Mesodermal cell (in vitro differentiated cells): ENCODE data around the gene EP400.
"Not testable (repeated sequence)": the region's sequence is repeated elsewhere in the genome, so short reads cannot be mapped to it uniquely, and the experiment has no call there.

Experiments
- H3K27ac ChIP-seq: 2 replicates; pipeline ENCODE4 v1.7.0; 2013; ENCODE audit warnings: mild to moderate bottlenecking, low read depth, low read length, moderate library complexity; ENCODE audit not compliant: severe bottlenecking
- H3K36me3 ChIP-seq: 2 replicates; pipeline ENCODE4 v1.7.1; 2013; ENCODE audit warnings: mild to moderate bottlenecking, low read length, moderate library complexity; ENCODE audit not compliant: control insufficient read depth, insufficient read depth
- H3K4me1 ChIP-seq: one replicate; pipeline ENCODE4 v1.7.1; 2013; ENCODE audit warnings: mild to moderate bottlenecking, low read length; ENCODE audit not compliant: insufficient read depth, control insufficient read depth, poor library complexity, severe bottlenecking
- H3K4me3 ChIP-seq: 2 replicates; pipeline ENCODE4 v1.7.0; 2013; ENCODE audit warnings: low read length, control low read depth, mild to moderate bottlenecking; ENCODE audit not compliant: insufficient read depth, poor library complexity, severe bottlenecking; ENCODE audit errors: extremely low read depth
- H3K9me3 ChIP-seq: 2 replicates; pipeline ENCODE4 v1.7.1; 2013; ENCODE audit warnings: mild to moderate bottlenecking, low read length, moderate library complexity; ENCODE audit not compliant: control insufficient read depth
- WGBS, 2 experiments: methylation state at CpG; one replicate each; pipeline ENCODE4 v1.1.5; 2013; ENCODE audit warnings: missing lambda C conversion rate in 2 of 2; ENCODE audit not compliant: insufficient coverage in 2 of 2; 5-methylcytosine and 5-hydroxymethylcytosine counted together

EP400 gene

GRCh38 chr12:132102297-132102696 lies 152.6 kb downstream of the EP400 start:
- H3K36me3 ChIP-seq, result peaks cover 32% of the 10 kb centered on the region
- H3K4me3 ChIP-seq, result no peak overlapping the region
- WGBS, 2 experiments, result 93 to 99% methylated on average over 7 of the region's 9 CpGs
- no peak overlapping the region for H3K27ac ChIP-seq
- H3K4me1 ChIP-seq, result no peaks in the 10 kb centered on the region
- H3K9me3 ChIP-seq, result no peaks in the 10 kb centered on the region

DNA sequence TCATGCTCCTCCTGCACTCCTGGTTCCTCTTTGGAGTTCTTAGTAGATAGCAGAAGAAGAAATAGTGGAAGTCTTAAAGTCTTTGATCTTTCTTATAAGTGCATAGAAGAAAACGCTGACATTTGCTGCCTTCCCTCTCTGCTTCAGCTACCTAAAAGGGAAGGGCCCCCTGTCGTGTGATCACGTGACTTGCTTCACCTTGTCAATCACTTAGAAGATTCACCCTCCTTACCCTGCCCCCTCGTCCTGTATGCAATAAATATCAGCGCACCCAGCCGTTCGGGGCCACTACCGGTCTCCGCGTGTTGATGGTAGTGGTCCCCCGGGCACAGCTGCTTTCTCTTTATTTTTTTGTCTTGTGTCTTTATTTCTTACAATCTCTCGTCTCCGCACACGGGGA lies 153.3 kb downstream of the EP400 start:
- not testable (repeated sequence) for H3K4me1 ChIP-seq, H3K4me3 ChIP-seq, H3K9me3 ChIP-seq, H3K27ac ChIP-seq
- WGBS, 2 experiments, result 52 to 67% methylated on average over 10 to 11 of the region's 14 CpGs
- H3K36me3 ChIP-seq, result peaks cover 31% of the 10 kb centered on the region

DNA sequence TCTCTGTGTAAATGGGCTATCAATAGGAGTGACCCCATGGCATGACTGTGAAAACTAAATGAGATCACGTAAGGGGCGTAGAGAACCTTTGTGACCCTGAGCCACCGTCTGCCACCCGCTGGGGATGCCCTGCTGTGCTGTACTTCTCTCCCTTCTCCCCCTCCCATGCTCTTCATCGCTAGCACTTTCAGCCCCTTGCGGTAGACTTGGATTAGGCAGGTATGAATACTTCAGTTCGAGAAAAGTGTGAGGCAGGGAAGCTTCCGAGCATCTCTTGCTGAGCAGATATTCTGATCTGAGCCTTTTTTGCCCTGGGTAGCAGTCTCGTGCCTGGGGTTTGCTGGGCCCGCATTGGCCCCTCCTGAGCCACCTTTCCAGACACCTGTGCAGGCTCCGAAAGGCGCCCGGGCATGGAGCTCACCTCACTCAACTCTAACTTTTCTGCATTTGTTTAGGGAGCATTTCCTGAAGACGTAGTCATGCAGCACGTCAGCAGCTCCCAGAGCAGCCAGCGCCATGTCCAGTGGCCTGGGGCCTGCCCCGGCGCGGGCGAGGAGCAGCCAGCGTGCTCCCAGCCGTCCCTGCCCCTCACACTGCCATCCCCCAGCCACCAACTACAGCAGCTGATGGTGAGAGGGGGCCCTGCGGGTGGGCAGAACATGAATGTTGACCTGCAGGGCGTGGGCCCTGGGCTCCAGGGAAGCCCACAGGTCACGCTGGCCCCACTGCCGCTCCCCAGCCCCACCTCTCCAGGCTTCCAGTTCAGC lies 154.0 kb downstream of the EP400 start:
- H3K27ac ChIP-seq, result no peak overlapping the region
- H3K4me3 ChIP-seq, result no peak overlapping the region
- H3K4me1 ChIP-seq, result no peaks in the 10 kb centered on the region
- WGBS, 2 experiments, result 79 to 90% methylated on average over 13 to 21 of the region's 26 CpGs
- peaks cover 31% of the 10 kb centered on the region for H3K36me3 ChIP-seq
- no peaks in the 10 kb centered on the region for H3K9me3 ChIP-seq

- 96 to 98% methylated on average over 6 of the region's 6 CpGs for WGBS, 2 experiments
- Histone ChIP-seq H3K4me1 (no peaks in the 10 kb centered on the region), H3K9me3 (no peaks in the 10 kb centered on the region), H3K4me3 (no peak overlapping the region), H3K27ac (no peak overlapping the region), H3K36me3 (peaks cover 41% of the 10 kb centered on the region)
Observed at GRCh38 chr12:132105467-132105866, 155.7 kb downstream of the EP400 start.

- Histone ChIP-seq H3K4me3 (no peak overlapping the region), H3K36me3 (peaks cover 47% of the 10 kb centered on the region), H3K9me3 (no peaks in the 10 kb centered on the region), H3K27ac (no peak overlapping the region), H3K4me1 (no peaks in the 10 kb centered on the region)
- WGBS, 2 experiments, result 96 to 100% methylated on average over 3 to 4 of the region's 7 CpGs
Observed at GRCh38 chr12:132106921-132107320, 157.2 kb downstream of the EP400 start.

DNA sequence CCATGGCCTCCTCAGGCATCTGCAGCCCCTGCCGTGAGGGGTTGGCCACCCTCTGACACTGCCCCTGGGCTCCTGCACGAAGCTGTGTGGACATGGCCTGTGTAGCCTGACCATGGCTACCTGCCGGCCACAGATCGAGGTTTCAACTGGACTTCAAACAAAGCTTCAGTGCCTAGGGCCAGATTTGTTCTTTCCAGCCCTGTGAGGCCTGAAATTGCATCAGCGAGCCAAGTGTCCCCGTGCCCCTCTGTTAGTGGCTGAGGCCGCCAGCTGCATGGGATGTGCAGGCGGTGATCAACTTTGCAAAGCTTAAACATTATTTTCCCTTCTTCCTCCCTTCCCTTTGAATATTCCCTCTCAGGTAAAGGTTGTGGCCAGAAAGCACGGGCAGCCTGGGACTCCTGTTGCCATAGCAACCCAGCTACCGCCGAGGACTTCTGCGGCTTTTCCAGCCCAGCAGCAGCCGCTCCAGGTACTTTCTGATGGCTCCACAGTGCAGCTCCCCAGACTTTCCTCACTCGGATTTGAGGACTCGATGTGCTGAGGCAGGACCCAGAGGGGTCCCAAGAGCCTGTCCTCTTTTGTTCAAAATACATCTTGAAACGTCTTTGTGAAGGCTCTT lies 158.6 kb downstream of the EP400 start:
- H3K27ac ChIP-seq, result no peak overlapping the region
- H3K9me3 ChIP-seq, result no peaks in the 10 kb centered on the region
- H3K4me1 ChIP-seq, result no peaks in the 10 kb centered on the region
- H3K36me3 ChIP-seq, result peaks cover 53% of the 10 kb centered on the region
- H3K4me3 ChIP-seq, result no peak overlapping the region
- 70 to 80% methylated on average over 15 of the region's 16 CpGs for WGBS, 2 experiments

- no peak overlapping the region for H3K27ac ChIP-seq
- H3K9me3 ChIP-seq, result no peaks in the 10 kb centered on the region
- no peak overlapping the region for H3K4me3 ChIP-seq
- whole genome bisulfite sequencing, 2 experiments, result 95 to 96% methylated on average over 8 of the region's 8 CpGs
- peaks cover 57% of the 10 kb centered on the region for H3K36me3 ChIP-seq
- no peaks in the 10 kb centered on the region for H3K4me1 ChIP-seq
Observed at GRCh38 chr12:132109741-132110140, 160.0 kb downstream of the EP400 start.

DNA sequence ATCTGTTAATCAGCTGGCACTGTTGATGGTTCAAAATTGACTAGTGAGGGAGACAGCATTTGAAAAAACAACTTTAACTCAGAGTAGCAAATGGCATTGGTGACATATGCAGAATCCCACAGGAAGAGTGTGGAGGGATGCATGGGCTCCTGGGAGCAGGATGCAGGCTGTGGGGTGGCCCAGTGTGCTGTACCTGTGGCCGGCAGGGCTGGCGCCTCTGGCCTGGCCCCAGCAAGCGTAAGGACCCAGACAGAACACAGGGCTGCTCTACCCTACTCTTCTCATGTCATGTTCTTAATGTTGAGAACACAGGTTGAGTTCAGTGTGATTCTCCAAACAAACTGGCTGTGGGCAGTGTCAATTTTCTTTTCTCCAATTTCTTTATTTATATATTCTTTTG lies 160.9 kb downstream of the EP400 start:
- H3K4me1 ChIP-seq, result no peaks in the 10 kb centered on the region
- H3K4me3 ChIP-seq, result no peak overlapping the region
- H3K27ac ChIP-seq, result no peak overlapping the region
- H3K9me3 ChIP-seq, result no peaks in the 10 kb centered on the region
- peaks cover 61% of the 10 kb centered on the region for H3K36me3 ChIP-seq
- WGBS, 2 experiments, result 70 to 74% methylated on average over 3 of the region's 3 CpGs

DNA sequence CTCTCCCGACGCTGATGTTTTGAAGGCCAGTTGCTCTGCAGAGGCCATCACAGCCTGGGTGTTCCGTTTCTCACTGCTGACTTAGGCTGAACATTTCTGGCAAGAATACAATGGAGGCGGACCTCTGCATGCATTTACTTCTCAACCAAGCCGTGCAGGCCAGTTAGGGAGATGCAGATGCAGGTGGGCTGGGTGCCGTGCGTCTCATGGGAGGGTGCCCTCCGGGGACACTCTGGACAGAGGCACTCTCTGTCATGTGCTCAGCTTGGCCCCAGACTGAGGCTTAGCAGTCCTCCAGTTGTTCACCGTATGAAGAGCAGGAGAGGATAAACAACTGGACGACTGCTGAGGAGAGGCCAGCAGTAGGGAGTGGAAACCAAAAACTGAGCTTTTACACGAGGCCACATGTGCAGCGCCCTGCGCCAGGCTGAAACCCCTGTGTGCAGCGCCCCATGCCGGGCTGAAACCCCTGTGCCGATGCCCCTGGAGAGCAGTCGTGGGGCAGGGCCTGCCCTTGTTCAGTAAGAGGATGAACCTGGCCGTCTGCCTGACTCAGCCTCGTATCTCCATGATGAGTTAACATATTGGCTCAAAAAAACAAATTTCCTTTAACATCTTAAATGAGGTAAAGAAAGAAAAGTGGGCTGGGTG lies 162.0 kb downstream of the EP400 start:
- Histone ChIP-seq H3K4me3 (no peak overlapping the region), H3K36me3 (peaks cover 70% of the 10 kb centered on the region), H3K4me1 (no peaks in the 10 kb centered on the region), H3K9me3 (no peaks in the 10 kb centered on the region), H3K27ac (no peak overlapping the region)
- 95 to 97% methylated on average over 17 of the region's 19 CpGs for WGBS, 2 experiments

DNA sequence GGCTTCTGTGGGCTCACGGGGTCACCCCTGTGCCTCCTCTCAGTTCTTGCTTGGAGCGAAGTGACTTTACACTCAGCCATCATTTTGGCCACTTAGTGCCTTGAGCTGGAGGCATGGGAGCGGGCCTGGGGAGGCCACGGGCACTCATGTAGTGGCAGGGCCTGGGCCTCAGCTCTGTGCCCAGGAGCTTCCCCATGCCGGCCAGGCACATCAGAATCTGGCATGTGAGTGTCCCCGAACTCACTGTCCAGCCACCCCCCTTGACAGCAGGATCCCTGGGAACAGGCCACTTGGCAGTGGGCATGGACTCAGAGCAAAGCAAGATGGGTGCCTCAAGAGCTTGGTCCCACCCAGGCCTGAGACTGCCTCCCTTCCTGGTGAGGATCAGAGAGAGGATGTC lies 164.9 kb downstream of the EP400 start:
- Histone ChIP-seq H3K4me1 (no peaks in the 10 kb centered on the region), H3K27ac (no peak overlapping the region), H3K9me3 (no peaks in the 10 kb centered on the region), H3K36me3 (peaks cover 71% of the 10 kb centered on the region), H3K4me3 (no peak overlapping the region)
- 85 to 93% methylated on average over 5 to 6 of the region's 6 CpGs for WGBS, 2 experiments

DNA sequence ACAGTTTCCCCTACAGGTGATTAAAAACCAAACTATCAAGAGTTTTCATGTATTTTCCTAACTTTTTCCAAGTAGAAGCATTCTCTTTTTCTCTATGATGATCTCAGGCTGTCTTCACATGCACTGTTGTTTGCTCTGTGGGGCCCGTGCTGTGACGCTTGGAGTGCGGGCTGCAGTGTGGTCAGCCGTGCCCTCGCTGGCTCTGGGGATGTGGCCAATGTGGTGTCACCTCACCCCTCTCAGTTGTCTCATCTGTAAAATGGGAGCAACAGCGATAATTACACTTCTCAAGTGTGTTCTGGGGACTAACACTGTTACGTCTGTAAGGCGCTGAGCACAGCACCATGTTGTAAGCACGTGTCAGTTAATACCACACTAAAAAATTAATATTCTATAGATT lies 165.8 kb downstream of the EP400 start:
- H3K4me1 ChIP-seq, result no peaks in the 10 kb centered on the region
- no peak overlapping the region for H3K27ac ChIP-seq
- WGBS, 2 experiments, result 81 to 94% methylated on average over 5 to 6 of the region's 9 CpGs
- H3K4me3 ChIP-seq, result no peak overlapping the region
- H3K36me3 ChIP-seq, result peaks cover 68% of the 10 kb centered on the region
- H3K9me3 ChIP-seq, result no peaks in the 10 kb centered on the region
